Activated T-cell treated with anti-CD3 and anti-CD28 coated beads, Interleukin-2, amount 50 U/mL, for 72 hours (primary cell): ENCODE measurements around the gene GNG7. TPM values are rescaled to one million over a fixed set of nuclear protein-coding genes. Genes with fewer than 3 reads are reported as not detected.
"Not testable (repeated sequence)": the region's sequence is repeated elsewhere in the genome, so short reads cannot be mapped to it uniquely, and the experiment has no call there.

Experiments
- ATAC-seq, 2 donors: fragments of 150-1000 bp; cut with Tn5 transposase; replicated peaks in 1 of 2; 2 replicates each; pipeline ENCODE4 v1.10.0; 2021; ENCODE audit warnings: moderate library complexity in 2 of 2, mild to moderate bottlenecking in 1 of 2
- DNase-seq, 2 donors: peaks; one replicate each; pipeline ENCODE4 v3.0.0; 2021 to 2022; ENCODE audit warnings: mixed read lengths in 1 of 2
- H3K27ac Mint-ChIP-seq: one replicate; pipeline ENCODE4 v1.8.0; 2022; ENCODE audit warnings: mild to moderate bottlenecking, moderate library complexity, mixed read lengths
- H3K27me3 Mint-ChIP-seq: one replicate; pipeline ENCODE4 v1.8.0; 2022; ENCODE audit warnings: low read depth, mixed read lengths
- H3K36me3 Mint-ChIP-seq, 2 donors: one replicate each; pipeline ENCODE4 v1.8.0; 2022; ENCODE audit warnings: mixed read lengths in 2 of 2, mild to moderate bottlenecking in 1 of 2; ENCODE audit not compliant: insufficient read depth in 2 of 2
- H3K4me1 Mint-ChIP-seq: one replicate; pipeline ENCODE4 v1.8.0; 2022; ENCODE audit warnings: low read depth, mixed read lengths
- H3K4me3 Mint-ChIP-seq, 2 donors: one replicate each; pipeline ENCODE4 v1.8.0; 2022; ENCODE audit warnings: mild to moderate bottlenecking in 2 of 2, mixed read lengths in 2 of 2, moderate library complexity in 2 of 2
- H3K9me3 Mint-ChIP-seq, 2 donors: one replicate each; pipeline ENCODE4 v1.8.0; 2022; ENCODE audit warnings: mixed read lengths in 2 of 2
- total RNA-seq, 2 donors: library from RNA; stranded (reverse); gene quantifications; one replicate each; pipeline ENCODE4 v1.2.3, GENCODE V29; 2022

The GNG7 gene
- total RNA-seq, 2 donors from 2014 or later, result 1.3 TPM

- DNase-seq, result no peak
- Mint-ChIP-seq H3K27me3 (no peaks in the 10 kb centered on the region), H3K9me3 (no peaks in the 10 kb centered on the region), H3K4me3 (no peak overlapping the region), H3K27ac (no peak overlapping the region), H3K4me1 (peaks cover 4% of the 10 kb centered on the region), H3K36me3 (no peaks in the 10 kb centered on the region)
- no peak for ATAC-seq
Observed at GRCh38 chr19:2693492-2694160, 8.9 kb downstream of the GNG7 start.

DNA sequence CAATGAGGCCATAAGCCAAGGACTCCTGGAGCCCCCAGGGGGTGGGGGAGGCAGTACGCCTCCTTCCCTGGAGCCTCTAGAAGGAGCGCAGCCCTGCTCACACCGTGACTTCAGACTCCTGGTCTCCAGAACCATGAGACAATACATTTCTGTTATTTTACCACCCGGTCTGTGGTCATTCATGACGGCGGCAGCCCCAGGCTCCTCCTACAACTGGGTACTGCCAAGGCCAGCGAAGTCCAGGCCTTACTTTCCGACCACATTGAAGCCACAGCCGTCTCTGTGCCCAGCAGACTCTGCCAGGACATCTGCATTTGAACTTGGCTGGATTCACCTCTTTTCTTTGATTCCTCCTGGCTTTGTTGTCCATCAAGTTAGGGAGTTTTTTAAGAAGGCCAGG lies 10.5 kb downstream of the GNG7 start:
- Mint-ChIP-seq H3K27ac (no peak overlapping the region), H3K4me3 (no peak overlapping the region), H3K27me3 (no peaks in the 10 kb centered on the region), H3K9me3 (no peaks in the 10 kb centered on the region), H3K4me1 (no peaks in the 10 kb centered on the region), H3K36me3 (no peaks in the 10 kb centered on the region)
- ATAC-seq, result no peak
- no peak for DNase-seq

- no peaks in the 10 kb centered on the region for H3K4me1 Mint-ChIP-seq
- H3K27ac Mint-ChIP-seq, result no peak overlapping the region
- H3K9me3 Mint-ChIP-seq, result no peaks in the 10 kb centered on the region
- no peak overlapping the region for H3K4me3 Mint-ChIP-seq
- ATAC-seq (no peak), DNase-seq (no peak)
- H3K36me3 Mint-ChIP-seq, result no peaks in the 10 kb centered on the region
- no peaks in the 10 kb centered on the region for H3K27me3 Mint-ChIP-seq
Observed at GRCh38 chr19:2690856-2691255, 11.6 kb downstream of the GNG7 start.

DNA sequence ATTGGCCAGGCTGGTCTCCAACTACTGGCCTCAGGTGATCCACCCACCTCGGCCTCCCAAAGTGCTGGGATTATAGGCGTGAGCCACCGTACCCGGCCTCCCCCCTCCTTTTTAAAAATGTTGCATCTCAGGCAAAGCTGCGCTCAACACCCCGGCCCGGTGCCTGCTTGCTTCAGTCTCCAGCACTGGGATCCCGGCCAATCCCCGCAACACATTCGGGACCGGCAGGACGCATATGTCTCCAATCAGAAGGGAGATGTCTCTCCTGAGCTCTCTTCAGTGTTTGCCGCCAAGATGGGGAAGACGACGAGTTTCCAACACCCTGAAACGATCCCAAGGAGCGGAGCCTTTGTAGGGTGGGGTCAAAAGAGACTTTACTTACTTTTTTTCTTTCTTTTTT lies 16.1 kb downstream of the GNG7 start:
- ATAC-seq (no peak), DNase-seq (no peak)
- Mint-ChIP-seq H3K27ac (no peak overlapping the region), H3K36me3 (no peaks in the 10 kb centered on the region), H3K9me3 (no peaks in the 10 kb centered on the region), H3K27me3 (no peaks in the 10 kb centered on the region), H3K4me1 (no peaks in the 10 kb centered on the region), H3K4me3 (no peak overlapping the region)

DNA sequence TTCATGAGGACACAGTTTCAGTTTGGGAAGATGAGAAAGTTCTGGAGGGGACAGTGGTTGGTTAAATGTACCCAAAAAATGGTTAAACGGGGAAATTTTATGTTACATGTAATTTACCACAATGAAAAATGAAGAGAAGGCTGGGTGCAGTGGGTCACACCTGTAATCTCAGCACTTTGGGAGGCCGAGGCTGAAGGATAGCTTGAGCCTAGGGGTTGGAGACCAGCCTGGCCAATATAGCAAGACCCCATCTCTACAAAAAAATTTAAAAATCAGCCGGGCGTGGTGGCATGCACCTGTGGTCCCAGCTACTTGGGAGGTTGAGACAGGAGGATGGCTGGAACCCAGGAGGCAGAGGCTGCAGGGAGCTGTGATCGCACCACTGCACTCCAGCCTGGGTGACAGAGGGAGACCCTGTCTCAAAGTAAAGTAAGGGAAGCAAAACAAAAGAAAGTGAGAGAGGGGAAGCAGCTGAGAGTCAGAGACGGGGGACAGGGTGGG lies 17.2 kb downstream of the GNG7 start:
- H3K4me1 Mint-ChIP-seq, result no peaks in the 10 kb centered on the region
- ATAC-seq, result no peak
- H3K27ac Mint-ChIP-seq, result no peak overlapping the region
- H3K9me3 Mint-ChIP-seq, result no peaks in the 10 kb centered on the region
- no peak overlapping the region for H3K4me3 Mint-ChIP-seq
- H3K27me3 Mint-ChIP-seq, result no peaks in the 10 kb centered on the region
- H3K36me3 Mint-ChIP-seq, result peaks cover 0 to 1% of the 10 kb centered on the region in 2 donors
- no peak for DNase-seq

DNA sequence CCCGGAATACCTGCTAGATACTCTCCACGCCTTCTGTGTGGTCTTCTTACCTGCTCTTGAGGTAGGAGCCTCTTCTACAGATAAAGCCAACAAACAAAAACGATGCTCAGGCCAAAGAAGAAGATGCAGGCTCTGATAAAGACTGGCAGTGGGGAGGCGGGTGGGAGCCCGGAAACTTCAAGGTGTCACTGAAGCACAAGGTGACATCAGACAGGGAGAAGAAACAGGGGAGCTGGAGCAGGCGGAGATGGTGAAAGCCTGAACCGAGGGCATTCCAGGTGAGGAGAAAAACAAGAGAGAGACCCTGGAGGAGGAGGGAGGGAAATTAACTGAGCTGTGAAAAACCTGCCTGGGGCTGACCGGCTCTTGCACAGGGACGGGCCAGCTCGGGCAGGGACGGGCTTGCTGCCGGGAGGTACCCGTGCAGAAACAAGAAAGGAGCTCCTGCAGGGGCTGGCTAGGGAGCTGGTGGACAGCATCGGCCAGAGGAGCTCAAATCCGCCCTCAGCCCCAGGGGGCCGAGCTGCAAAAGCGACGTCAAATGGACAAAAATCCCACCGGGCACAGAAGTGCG lies 19.0 kb downstream of the GNG7 start:
- Mint-ChIP-seq H3K4me1 (no peaks in the 10 kb centered on the region), H3K36me3 (peaks cover 0 to 1% of the 10 kb centered on the region in 2 donors), H3K9me3 (no peaks in the 10 kb centered on the region), H3K27me3 (no peaks in the 10 kb centered on the region), H3K4me3 (no peak overlapping the region), H3K27ac (no peak overlapping the region)
- DNase-seq (no peak), ATAC-seq (no peak)

DNA sequence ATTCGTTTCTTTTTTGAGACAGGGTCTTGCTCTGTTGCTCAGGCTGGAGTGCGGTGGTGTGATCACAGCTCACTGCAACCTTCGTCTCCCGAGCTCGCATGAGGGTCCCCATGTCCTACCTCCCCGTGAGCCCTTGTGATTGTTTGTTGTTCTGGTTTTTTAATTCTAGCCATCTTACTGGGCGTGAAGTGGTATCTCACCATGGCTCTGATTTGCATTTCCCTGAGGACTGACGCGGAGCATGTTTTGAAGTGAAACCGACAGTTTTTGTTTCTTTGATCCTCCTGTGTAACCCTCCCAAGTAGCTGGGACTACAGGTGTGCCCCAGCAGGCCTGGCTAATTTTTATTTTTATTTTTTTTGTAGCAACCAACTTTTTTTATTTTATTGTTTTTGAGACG lies 21.7 kb downstream of the GNG7 start:
- ATAC-seq (no peak), DNase-seq (no peak)
- Mint-ChIP-seq H3K27me3 (no peaks in the 10 kb centered on the region), H3K4me3 (no peak overlapping the region), H3K9me3 (no peaks in the 10 kb centered on the region), H3K36me3 (peaks cover 0 to 1% of the 10 kb centered on the region in 2 donors), H3K27ac (no peak overlapping the region), H3K4me1 (no peaks in the 10 kb centered on the region)

DNA sequence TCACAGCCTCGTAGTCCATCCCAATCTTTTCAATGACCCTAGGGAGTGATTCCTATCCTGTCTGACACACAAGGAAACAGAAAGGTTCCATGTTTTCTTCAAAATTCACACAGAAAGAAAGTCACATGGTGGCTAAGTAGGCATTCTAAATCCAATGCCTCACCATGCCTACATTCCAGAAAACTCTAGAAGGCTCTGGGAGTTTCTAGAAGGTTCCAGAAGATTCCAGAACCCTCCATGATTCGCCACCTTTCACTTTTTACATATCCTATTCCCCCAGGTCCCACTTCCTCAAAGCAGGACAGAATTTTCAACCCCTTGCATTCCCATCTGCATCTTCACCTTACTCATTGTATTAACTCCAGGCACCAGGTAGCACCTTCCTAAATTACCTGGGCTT lies 23.1 kb downstream of the GNG7 start:
- Mint-ChIP-seq H3K9me3 (no peaks in the 10 kb centered on the region), H3K27ac (no peak overlapping the region), H3K4me1 (no peaks in the 10 kb centered on the region), H3K36me3 (peaks cover 0 to 1% of the 10 kb centered on the region in 2 donors), H3K4me3 (no peak overlapping the region), H3K27me3 (no peaks in the 10 kb centered on the region)
- ATAC-seq (no peak), DNase-seq (no peak)

DNA sequence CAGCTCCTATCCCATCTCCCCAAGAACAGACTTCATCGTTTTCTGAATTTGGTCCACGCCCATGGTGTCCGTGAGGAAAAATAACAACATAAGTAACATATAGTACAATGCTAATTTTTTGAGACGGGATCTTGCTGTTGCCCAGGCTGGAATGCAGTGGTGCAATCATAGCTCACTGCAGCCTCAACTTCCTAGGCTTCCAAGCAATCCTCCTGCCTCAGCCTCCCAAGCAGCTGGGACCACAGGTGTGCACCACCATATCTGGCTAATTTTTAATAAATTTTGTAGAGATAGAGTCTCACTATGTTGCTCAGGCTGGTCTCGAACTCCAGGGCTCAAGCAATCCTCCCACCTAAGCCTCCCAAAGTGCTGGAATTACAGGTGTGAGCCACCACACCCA lies 23.5 kb downstream of the GNG7 start:
- H3K4me3 Mint-ChIP-seq, DNase-seq, H3K36me3 Mint-ChIP-seq, H3K27me3 Mint-ChIP-seq, H3K27ac Mint-ChIP-seq, ATAC-seq, H3K4me1 Mint-ChIP-seq, H3K9me3 Mint-ChIP-seq: not testable (repeated sequence)

GRCh38 chr19:2678044-2678671 lies 24.3 kb downstream of the GNG7 start:
- Mint-ChIP-seq H3K27me3 (no peaks in the 10 kb centered on the region), H3K36me3 (peaks cover 0 to 1% of the 10 kb centered on the region in 2 donors), H3K27ac (no peak overlapping the region), H3K9me3 (no peaks in the 10 kb centered on the region), H3K4me3 (no peak overlapping the region), H3K4me1 (no peaks in the 10 kb centered on the region)
- DNase-seq, result no peak
- no peak for ATAC-seq

DNA sequence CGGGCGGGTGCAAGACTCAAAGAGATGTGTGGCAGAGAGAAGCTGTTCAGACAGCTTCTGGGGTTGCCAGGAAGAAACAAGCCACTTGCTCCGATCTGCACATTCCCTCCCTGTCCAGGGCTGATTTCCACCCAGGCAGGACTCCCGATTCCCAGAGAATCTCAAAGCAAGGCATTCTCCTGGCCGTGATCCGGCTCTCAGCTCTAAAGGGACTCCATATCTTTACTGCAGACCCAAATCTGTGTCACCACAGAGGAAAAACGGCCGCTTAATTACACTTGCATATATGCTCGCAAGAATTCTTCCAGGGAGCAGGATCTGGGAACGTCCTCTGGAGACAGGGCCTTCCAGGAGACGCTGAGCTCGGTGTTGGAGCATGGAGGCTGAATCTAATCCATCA lies 25.7 kb downstream of the GNG7 start:
- peaks cover 0 to 1% of the 10 kb centered on the region in 2 donors for H3K36me3 Mint-ChIP-seq
- no peak overlapping the region for H3K27ac Mint-ChIP-seq
- ATAC-seq (no peak), DNase-seq (no peak)
- H3K4me3 Mint-ChIP-seq, result no peak overlapping the region
- no peaks in the 10 kb centered on the region for H3K4me1 Mint-ChIP-seq
- H3K9me3 Mint-ChIP-seq, result no peaks in the 10 kb centered on the region
- no peaks in the 10 kb centered on the region for H3K27me3 Mint-ChIP-seq

DNA sequence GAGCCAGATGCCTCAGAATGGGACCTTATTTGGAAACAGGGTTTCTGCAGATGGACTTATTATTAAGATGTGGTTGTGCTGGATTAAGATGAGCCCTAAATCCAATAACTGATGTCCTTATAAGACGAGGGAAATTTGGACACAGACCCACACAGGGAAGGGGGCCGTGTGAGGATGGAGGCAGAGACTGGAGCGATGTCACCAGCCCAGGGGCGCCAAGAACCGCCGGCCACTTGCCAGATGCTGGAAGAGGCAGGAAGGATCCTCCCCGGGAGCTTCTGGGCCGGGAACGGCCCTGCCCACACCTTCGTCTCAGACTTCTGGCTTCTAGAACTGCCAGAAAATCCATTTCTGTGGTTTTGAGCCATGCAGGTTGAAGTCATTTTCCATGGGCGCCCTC lies 26.6 kb downstream of the GNG7 start:
- Mint-ChIP-seq H3K9me3 (no peaks in the 10 kb centered on the region), H3K36me3 (peaks cover 0 to under 1% of the 10 kb centered on the region in 2 donors), H3K4me1 (no peaks in the 10 kb centered on the region), H3K27ac (no peak overlapping the region), H3K4me3 (no peak overlapping the region), H3K27me3 (no peaks in the 10 kb centered on the region)
- DNase-seq (no peak), ATAC-seq (no peak)

GRCh38 chr19:2670217-2670616 lies 32.3 kb downstream of the GNG7 start:
- ATAC-seq (no peak), DNase-seq (no peak)
- Mint-ChIP-seq H3K4me3 (no peak overlapping the region), H3K36me3 (no peaks in the 10 kb centered on the region), H3K4me1 (no peaks in the 10 kb centered on the region), H3K27ac (no peak overlapping the region), H3K9me3 (no peaks in the 10 kb centered on the region), H3K27me3 (no peaks in the 10 kb centered on the region)
